Measurements from ENCODE around the gene FKBP7. TPM values are rescaled to one million over a fixed set of nuclear protein-coding genes. Genes with fewer than 3 reads are reported as not detected.

The FKBP7 gene
- total RNA-seq, 1 experiment from 2014 or later = 4.8 TPM

DNA sequence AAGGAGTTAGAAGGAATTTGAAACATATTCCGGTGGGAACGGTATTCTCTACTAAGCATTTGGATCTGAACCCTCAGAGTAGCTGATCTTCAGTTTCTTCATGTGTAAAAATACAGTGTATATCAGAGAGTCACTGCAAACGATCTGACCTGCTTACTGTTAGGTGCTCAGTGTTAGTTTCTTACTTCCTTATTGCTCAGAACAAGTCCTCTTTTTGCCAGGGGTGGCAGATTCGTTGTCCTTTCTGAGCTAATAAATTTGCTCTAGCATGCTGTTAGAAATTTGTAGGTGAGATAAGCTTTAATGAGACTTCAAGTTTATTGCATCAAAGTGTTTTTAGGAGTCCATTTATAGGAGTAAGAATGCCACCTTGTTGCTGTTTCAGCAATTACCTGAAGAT, 17.6 kb upstream of the FKBP7 start:
- no peak overlapping the region for H3T11ph ChIP-seq (ENCODE audit: low read length)
- Mint-ChIP-seq H3K36me3 (ENCODE audit: insufficient read depth in 1 of 3, low read depth in 3 of 3) (peaks cover 12 to 51% (median 27%) of the 10 kb centered on the region in 3 experiments; a peak in 6 of 7 replicates), H3K4me1 (no peaks in the 10 kb centered on the region), H3K4me3 (no peak overlapping the region), H3K27me3 (ENCODE audit: low read depth) (no peaks in the 10 kb centered on the region), H3K9me3 (no peaks in the 10 kb centered on the region), H3K27ac (no peak overlapping the region)
- no peak overlapping the region for H4K8ac ChIP-seq (replicated peaks; ENCODE audit: insufficient read length, low read depth, low read length)
- no peaks in the 10 kb centered on the region for H3K79me2 ChIP-seq (ENCODE audit: insufficient read depth, low read length)
- H3K18ac ChIP-seq (ENCODE audit: insufficient read length, low read depth, low read length) = no peak overlapping the region
- no peak overlapping the region for H2BK15ac ChIP-seq (ENCODE audit: low read depth, low read length)
- no peak overlapping the region for H4K5ac ChIP-seq (ENCODE audit: insufficient read length, low read depth, low read length)
- no CpG with 5 or more reads among the region's 4 CpGs for WGBS (ENCODE audit: extremely low coverage, insufficient read length, low lambda C conversion rate)
- H3K9ac ChIP-seq (ENCODE audit: extremely low read depth, insufficient read length, low read length) = no peak overlapping the region
- H3K56ac ChIP-seq (ENCODE audit: insufficient read length, low read depth, low read length) = no peak overlapping the region
- no peak overlapping the region for H2BK20ac ChIP-seq (ENCODE audit: low read depth, low read length, poor library complexity, severe bottlenecking)
- no peak overlapping the region for H3K14ac ChIP-seq (ENCODE audit: insufficient read depth, low read length)
- no peak overlapping the region for H2AK5ac ChIP-seq (ENCODE audit: insufficient read length, low read length)
- no peak overlapping the region for H2BK120ac ChIP-seq (ENCODE audit: low read depth, low read length, poor library complexity, severe bottlenecking)
- H4K20me1 ChIP-seq (ENCODE audit: control insufficient read depth, insufficient read depth, insufficient read length) = no peaks in the 10 kb centered on the region
- no peak overlapping the region for H2AFZ ChIP-seq (ENCODE audit: low read length)
- no peaks in the 10 kb centered on the region for H3K27me3 ChIP-seq (ENCODE audit: insufficient read depth, low read length)
- no peak overlapping the region for H3K4me2 ChIP-seq (ENCODE audit: insufficient read depth, insufficient read length, low read length)
- H3K4me1 ChIP-seq (ENCODE audit: insufficient read depth, low read length) = no peaks in the 10 kb centered on the region
- no peak overlapping the region for H3K23ac ChIP-seq (ENCODE audit: insufficient read length, low read depth, low read length)
- no peak overlapping the region for H3K4ac ChIP-seq (ENCODE audit: low read depth, low read length)
- DNase-seq = no peak
- H2BK12ac ChIP-seq (ENCODE audit: insufficient read length, low read depth, low read length) = no peak overlapping the region
- H3K23me2 ChIP-seq (ENCODE audit: insufficient read length, low read depth, low read length, poor library complexity, severe bottlenecking) = no peaks in the 10 kb centered on the region
- H2BK5ac ChIP-seq (ENCODE audit: insufficient read length, low read length) = no peak overlapping the region
- H3K79me1 ChIP-seq (ENCODE audit: insufficient read depth, low read depth, low read length, poor library complexity, severe bottlenecking) = no peaks in the 10 kb centered on the region
- no peaks in the 10 kb centered on the region for H3K9me3 ChIP-seq (ENCODE audit: control insufficient read depth, low read depth, low read length)
- H4K91ac ChIP-seq (ENCODE audit: insufficient read length, low read depth, low read length) = no peak overlapping the region
- no peak overlapping the region for H3K27ac ChIP-seq (ENCODE audit: insufficient read length, low read depth, low read length)
- TF ChIP-seq, protein P1, sequence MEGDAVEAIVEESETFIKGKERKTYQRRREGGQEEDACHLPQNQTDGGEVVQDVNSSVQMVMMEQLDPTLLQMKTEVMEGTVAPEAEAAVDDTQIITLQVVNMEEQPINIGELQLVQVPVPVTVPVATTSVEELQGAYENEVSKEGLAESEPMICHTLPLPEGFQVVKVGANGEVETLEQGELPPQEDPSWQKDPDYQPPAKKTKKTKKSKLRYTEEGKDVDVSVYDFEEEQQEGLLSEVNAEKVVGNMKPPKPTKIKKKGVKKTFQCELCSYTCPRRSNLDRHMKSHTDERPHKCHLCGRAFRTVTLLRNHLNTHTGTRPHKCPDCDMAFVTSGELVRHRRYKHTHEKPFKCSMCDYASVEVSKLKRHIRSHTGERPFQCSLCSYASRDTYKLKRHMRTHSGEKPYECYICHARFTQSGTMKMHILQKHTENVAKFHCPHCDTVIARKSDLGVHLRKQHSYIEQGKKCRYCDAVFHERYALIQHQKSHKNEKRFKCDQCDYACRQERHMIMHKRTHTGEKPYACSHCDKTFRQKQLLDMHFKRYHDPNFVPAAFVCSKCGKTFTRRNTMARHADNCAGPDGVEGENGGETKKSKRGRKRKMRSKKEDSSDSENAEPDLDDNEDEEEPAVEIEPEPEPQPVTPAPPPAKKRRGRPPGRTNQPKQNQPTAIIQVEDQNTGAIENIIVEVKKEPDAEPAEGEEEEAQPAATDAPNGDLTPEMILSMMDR (conservative IDR thresholded peaks at IDR 0.05) = no peak
